ENCODE results near the gene OMD.
"Not testable (repeated sequence)": the region's sequence is repeated elsewhere in the genome, so short reads cannot be mapped to it uniquely, and the experiment has no call there.

Gene OMD

DNA sequence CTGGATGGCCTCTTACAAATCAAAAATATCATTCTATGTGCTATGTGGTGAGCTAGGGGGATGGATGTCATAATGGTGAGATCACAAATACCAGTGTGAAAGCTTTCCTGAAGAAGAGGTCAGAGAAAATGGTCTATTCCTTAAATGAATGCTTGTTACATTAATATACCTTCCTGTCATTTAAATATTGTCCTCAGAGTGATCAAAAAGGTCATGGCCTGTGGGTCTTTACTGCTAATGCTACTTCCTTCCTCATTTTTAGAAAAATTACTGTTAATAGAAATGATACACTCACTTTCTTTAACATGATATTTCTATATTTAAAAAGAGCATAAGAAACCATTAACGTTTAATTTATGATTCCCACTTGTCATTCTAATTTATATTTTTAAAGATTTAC, 9.7 kb downstream of the OMD start:
- DNase-seq (ENCODE audit: low read depth in 3 of 3, low spot score in 1 of 3): no peak

- DNase-seq (ENCODE audit: low read depth in 3 of 3, low spot score in 1 of 3): not testable (repeated sequence)
Observed at GRCh38 chr9:92411157-92411556, 13.1 kb downstream of the OMD start.

- no peak for DNase-seq (ENCODE audit: low read depth in 3 of 3, low spot score in 1 of 3)
Observed at GRCh38 chr9:92408747-92409478, 15.4 kb downstream of the OMD start.

GRCh38 chr9:92407818-92408217, 16.5 kb downstream of the OMD start:
- DNase-seq (ENCODE audit: low read depth in 3 of 3, low spot score in 1 of 3): no peak

- DNase-seq (ENCODE audit: low read depth in 3 of 3, low spot score in 1 of 3): peak in 1 of 3 donors; percentile 0
Observed at GRCh38 chr9:92406477-92406876, 17.8 kb downstream of the OMD start.

GRCh38 chr9:92405818-92406217, 18.5 kb downstream of the OMD start:
- no peak for DNase-seq (ENCODE audit: low read depth in 3 of 3, low spot score in 1 of 3)

GRCh38 chr9:92404042-92404836, 20.0 kb downstream of the OMD start, which contains the start of gene OGN:
OGN (minus strand) TSS chr9:92404578; CDS start chr9:92403407, 1,171 bp downstream.
- no peak for DNase-seq (ENCODE audit: low read depth in 3 of 3, low spot score in 1 of 3)

DNA sequence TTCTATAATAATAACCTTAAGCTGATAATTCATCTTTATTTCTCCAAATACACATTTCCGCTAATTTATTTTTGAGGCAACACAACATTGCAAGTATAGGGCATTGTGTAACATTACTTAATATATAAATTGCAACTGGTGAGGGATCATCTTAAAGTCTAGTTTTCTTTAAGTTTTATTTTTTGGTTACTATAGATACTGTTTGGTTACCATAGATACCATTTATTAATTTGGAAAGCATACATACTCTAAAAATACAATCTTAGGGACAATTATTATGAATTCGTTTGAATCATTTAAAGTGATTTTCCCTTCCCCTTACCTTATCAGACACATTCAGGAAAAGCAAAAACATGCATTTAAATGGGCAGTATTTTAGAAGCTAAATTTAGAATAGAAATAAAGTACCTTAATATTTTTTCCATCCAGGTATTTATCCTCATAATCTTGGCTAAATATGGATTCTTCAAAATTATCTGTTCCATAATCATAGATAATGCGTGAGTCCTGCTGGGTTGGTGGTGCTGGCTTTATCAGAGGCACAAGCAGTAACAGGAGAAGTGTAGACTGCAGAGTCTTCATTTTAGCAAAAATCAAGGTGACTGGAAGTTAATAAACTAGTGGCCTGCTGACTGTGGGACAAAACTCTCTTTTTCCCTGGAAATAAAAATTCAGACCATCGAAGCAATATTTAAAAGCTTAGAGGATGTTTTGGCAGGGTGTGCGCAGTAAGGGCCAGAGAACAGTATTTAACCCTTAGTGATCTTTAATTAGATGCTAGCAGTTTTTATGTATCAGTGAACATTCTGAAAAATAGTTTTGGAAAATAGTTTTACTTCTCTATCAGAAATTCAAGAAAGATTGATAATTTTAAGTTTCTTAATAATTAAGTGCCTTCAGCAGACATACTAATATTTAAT, 21.2 kb downstream of the OMD start:
- no peak for DNase-seq (ENCODE audit: low read depth in 3 of 3, low spot score in 1 of 3)

DNA sequence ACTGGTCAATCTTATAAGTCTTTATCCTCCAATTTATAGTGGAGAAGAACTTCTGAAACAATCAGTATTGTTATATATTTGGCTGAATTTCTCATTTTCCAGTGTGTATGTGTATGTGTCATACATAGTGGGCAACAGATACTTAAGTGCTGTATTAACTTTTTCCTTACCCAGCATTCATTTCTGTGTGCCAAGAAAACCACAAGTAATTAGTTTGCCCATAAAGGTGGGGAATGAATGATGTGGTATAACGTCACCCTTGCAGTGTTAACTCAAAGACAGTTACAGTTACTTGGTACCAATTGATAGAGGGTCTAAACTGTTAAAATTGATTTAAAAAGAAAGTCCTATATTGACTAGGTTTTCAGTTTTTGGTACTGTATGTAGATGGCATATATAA, 21.9 kb downstream of the OMD start:
- no peak for DNase-seq (ENCODE audit: low read depth in 3 of 3, low spot score in 1 of 3)

DNA sequence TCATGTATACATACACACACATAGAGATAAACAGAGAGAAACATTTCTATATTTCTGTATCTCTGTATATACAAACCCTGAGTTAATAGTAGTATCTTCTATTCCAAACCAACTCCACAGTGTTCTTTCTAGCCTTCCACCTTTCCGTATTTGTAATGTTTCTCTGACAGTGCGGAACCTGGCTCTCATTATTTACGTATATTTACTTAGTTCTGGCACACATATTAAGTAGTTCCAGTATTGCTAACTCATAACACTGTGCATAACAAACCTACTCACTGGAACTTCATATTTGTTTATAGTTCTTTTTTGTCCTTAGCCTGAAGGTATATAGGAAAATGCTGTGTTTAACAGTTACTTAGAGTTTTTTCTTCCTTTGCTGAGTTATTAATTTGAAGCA, 26.4 kb downstream of the OMD start:
- no peak for DNase-seq (ENCODE audit: low read depth in 3 of 3, low spot score in 1 of 3)

DNA sequence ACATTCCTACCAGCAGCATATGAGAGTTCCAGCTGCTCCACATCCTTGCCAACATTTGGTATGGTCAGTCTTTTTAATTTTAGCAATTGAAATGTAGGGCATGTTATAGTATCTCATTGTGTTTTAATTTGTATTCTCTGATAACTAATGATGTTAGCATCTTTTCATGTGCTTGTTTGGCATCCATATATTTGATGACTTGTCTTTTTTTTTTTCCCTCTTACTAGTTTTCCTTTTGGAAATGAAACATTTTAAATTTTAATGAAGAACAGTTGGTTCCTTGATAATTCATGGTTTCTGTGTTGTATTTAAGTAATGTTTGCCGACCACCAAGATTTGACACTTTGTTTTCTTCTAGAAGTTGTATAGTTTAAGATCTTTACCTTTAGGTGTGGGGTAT, 28.7 kb downstream of the OMD start:
- DNase-seq (ENCODE audit: low read depth in 3 of 3, low spot score in 1 of 3): no peak

- no peak for DNase-seq (ENCODE audit: low read depth in 3 of 3, low spot score in 1 of 3)
Observed at GRCh38 chr9:92393686-92394085, 30.6 kb downstream of the OMD start.

DNA sequence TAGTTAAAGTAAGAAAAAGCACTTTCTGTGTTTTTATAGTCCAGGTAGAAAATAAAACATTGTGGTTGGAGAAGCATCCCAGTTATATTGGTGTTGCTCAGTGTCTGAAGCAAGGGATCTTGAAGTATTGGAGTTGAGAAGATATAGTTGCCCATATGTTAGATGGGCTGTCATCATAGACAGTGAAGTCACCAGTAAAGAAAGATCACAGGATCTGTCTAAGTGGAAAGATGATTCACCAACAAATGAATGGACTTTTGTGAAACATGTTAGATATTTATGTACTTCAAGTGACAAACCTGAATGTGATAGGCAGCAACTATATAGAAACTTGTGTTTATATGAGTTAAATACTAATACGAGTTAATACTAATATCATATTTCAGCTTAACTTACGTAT, 31.6 kb downstream of the OMD start:
- no peak for DNase-seq (ENCODE audit: low read depth in 3 of 3, low spot score in 1 of 3)

- DNase-seq (ENCODE audit: low read depth in 3 of 3, low spot score in 1 of 3): no peak
Observed at GRCh38 chr9:92385953-92386352, 38.3 kb downstream of the OMD start.

- DNase-seq (ENCODE audit: low read depth in 3 of 3, low spot score in 1 of 3): no peak
Observed at GRCh38 chr9:92385477-92385876, 38.8 kb downstream of the OMD start.

GRCh38 chr9:92385001-92385400, 39.3 kb downstream of the OMD start:
- no peak for DNase-seq (ENCODE audit: low read depth in 3 of 3, low spot score in 1 of 3)

GRCh38 chr9:92384375-92384774, 39.9 kb downstream of the OMD start:
- no peak for DNase-seq (ENCODE audit: low read depth in 3 of 3, low spot score in 1 of 3)

GRCh38 chr9:92381775-92382174, 42.5 kb downstream of the OMD start:
- DNase-seq (ENCODE audit: low read depth in 3 of 3, low spot score in 1 of 3): no peak

DNA sequence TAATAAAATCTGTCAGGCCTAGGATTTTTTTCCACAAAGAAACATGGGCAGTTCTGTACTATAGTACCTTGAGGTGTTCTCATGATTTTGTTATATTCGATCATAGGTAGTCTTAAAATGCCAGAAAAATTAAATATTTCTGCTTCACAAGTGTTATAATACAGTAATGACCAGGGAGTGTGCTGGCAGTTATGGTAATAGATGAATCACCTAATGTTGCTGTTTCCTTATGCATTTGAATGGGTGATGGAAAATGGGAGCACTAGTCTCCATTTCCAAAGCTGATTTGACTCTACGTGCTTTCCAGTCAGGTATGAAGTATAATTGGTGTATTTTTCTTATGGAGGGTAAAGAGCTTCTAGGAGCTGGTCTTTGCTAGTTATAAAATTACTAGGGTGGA, 43.7 kb downstream of the OMD start:
- no peak for DNase-seq (ENCODE audit: low read depth in 3 of 3, low spot score in 1 of 3)

DNA sequence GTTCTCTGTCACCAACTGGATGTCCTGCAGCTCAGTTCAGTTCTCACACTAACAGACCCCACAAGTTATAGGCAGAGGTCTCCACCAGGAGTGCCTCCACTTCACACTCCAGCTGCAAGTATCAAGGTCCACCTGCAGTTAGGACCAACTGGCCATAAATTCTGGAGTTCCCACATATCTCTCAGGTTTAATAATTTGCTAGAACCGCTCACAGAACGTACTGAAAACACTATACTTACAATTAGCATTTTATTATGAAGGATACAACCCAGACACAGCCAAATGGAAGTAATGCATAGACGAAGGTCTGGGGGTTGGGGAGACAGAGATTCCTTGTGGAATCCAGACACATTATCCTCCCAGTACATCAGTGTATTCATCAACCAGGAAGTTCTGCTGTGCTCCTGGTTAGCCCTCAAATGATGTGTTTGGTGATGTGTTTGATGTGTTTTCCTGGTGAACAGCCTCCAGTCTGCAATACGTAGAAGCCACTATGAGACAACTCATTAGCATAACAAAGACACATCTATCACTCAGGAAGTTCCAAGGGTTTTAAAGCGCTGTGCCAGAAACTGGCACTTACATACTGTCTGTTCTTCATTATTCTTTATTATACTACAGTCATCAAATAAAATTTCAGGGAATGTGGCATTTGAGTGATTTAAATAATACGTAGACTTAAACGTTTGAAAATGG, 45.3 kb downstream of the OMD start:
- DNase-seq (ENCODE audit: low read depth in 3 of 3, low spot score in 1 of 3): no peak

DNA sequence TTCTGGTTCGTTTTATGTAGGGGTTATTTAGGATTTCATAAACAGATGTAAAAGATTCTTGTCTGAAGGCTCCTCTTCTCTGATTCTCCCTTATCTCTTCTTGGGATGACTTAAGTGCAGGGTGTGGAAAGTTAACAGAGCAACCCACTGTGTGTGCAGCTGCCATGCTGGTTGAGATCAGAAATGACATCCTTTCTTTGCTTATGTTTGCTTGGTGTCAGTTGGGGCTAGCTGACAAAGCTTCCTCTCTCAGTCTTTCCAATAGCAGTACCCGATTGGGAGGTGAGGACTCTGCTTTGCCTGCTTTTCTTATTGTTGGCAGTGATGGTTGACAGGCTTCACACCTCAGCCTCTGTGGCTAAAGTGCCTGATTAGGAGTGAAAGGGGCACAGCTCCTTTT, 46.4 kb downstream of the OMD start:
- DNase-seq (ENCODE audit: low read depth in 3 of 3, low spot score in 1 of 3): no peak
